GM12878 (cell line): Measurements from ENCODE around the gene ZNF837.

ENCODE experiments used
- BACH1 ChIP-seq: fragments of 450-650 bp; IDR thresholded peaks from 2 replicates; pipeline ENCODE4 v1.6.1; 2017; ENCODE audit warnings: mild to moderate bottlenecking, borderline replicate concordance
- BHLHE40 ChIP-seq, 2 experiments: fragments of 450-650 bp in 1 of 2; IDR thresholded peaks; 2 replicates each; pipeline ENCODE4 v1.6.1; 2011 to 2017; ENCODE audit warnings: low read depth in 2 of 2, borderline replicate concordance in 1 of 2, improper control_type of control experiment in 1 of 2, low read length in 1 of 2, mild to moderate bottlenecking in 1 of 2
- BRCA1 ChIP-seq: IDR thresholded peaks from 2 replicates; pipeline ENCODE4 v1.6.1; 2011; ENCODE audit warnings: low read depth, low read length, improper control_type of control experiment
- CTCF ChIP-seq, 3 experiments: IDR thresholded peaks in 2 of 3; conservative IDR thresholded peaks in 1 of 3; 2 replicates each; pipeline ENCODE4 v1.5.1; 2011; ENCODE audit warnings: low read depth in 3 of 3, low read length in 3 of 3, mild to moderate bottlenecking in 3 of 3, control low read depth in 2 of 3, moderate library complexity in 2 of 3, inconsistent platforms in 1 of 3, mixed read lengths in 1 of 3; ENCODE audit not compliant: control insufficient read depth in 2 of 3, insufficient read depth in 1 of 3; ENCODE audit errors: extremely low read depth in 1 of 3
- EP300 ChIP-seq, 2 experiments: fragments of 150-350 bp in 1 of 2; IDR thresholded peaks; 2 replicates each; pipeline ENCODE4 v1.6.1; 2011 to 2012; ENCODE audit warnings: low read depth in 2 of 2, low read length in 2 of 2, borderline replicate concordance in 1 of 2, improper control_type of control experiment in 1 of 2, inconsistent platforms in 1 of 2; ENCODE audit not compliant: control insufficient read depth in 1 of 2
- KDM1A ChIP-seq: fragments of 200-600 bp; sonication (generic); IDR thresholded peaks from 2 replicates; pipeline ENCODE4 v1.6.1; 2016; ENCODE audit warnings: borderline replicate concordance
- MAX ChIP-seq: IDR thresholded peaks from 2 replicates; pipeline ENCODE4 v1.6.1; 2012; ENCODE audit warnings: low read depth, low read length, improper control_type of control experiment
- POLR2A ChIP-seq: IDR thresholded peaks from 2 replicates; pipeline ENCODE4 v1.6.1; 2011; ENCODE audit warnings: low read depth, mild to moderate bottlenecking, low read length
- RBBP5 ChIP-seq: fragments of 200-600 bp; sonication (generic); conservative IDR thresholded peaks from 2 replicates; pipeline ENCODE4 v1.6.1; 2016
- RCOR1 ChIP-seq: conservative IDR thresholded peaks from 2 replicates; pipeline ENCODE4 v1.6.1; 2012; ENCODE audit warnings: low read depth, low read length, improper control_type of control experiment
- SMC3 ChIP-seq: IDR thresholded peaks from 2 replicates; pipeline ENCODE4 v1.6.1; 2011; ENCODE audit warnings: low read length, improper control_type of control experiment, borderline replicate concordance
- WRNIP1 ChIP-seq: IDR thresholded peaks from 2 replicates; pipeline ENCODE4 v1.6.1; 2011; ENCODE audit warnings: low read depth, low read length, improper control_type of control experiment, borderline replicate concordance
- ZNF274 ChIP-seq: IDR thresholded peaks from one replicate; pipeline ENCODE4 v1.8.0; 2011; ENCODE audit not compliant: insufficient read length, insufficient read depth
- ZNF622 ChIP-seq: fragments of 450-650 bp; IDR thresholded peaks from 2 replicates; pipeline ENCODE4 v1.6.1; 2017; ENCODE audit warnings: mild to moderate bottlenecking, inconsistent platforms

- TF ChIP-seq SMC3 = no peak
- TF ChIP-seq POLR2A = no peak
- TF ChIP-seq MAX = no peak
- no peak for TF ChIP-seq EP300 (IDR thresholded peaks at IDR 0.05; ENCODE audit: borderline replicate concordance in 1 of 2, control insufficient read depth in 1 of 2, low read depth in 2 of 2, low read length in 2 of 2)
- no peak for TF ChIP-seq BHLHE40 (IDR thresholded peaks at IDR 0.05; ENCODE audit: borderline replicate concordance in 1 of 2, low read depth in 2 of 2, low read length in 1 of 2)
- TF ChIP-seq BACH1 = no peak
- no peak for TF ChIP-seq CTCF (IDR thresholded peaks at IDR 0.05 in 2 of 3, conservative IDR thresholded peaks at IDR 0.05 in 1 of 3; ENCODE audit: control insufficient read depth in 2 of 3, extremely low read depth in 1 of 3, insufficient read depth in 1 of 3, low read depth in 3 of 3, low read length in 3 of 3)
- TF ChIP-seq KDM1A = no peak
- no peak for TF ChIP-seq RCOR1
- TF ChIP-seq ZNF622 = no peak
- TF ChIP-seq BRCA1 = no peak
- TF ChIP-seq RBBP5 = no peak
- TF ChIP-seq WRNIP1 = no peak
- no peak for TF ChIP-seq ZNF274
These were observed 26.9 kb upstream of the ZNF837 start for GRCh38 chr19:58407658-58408151.
